MM.1S (cell line): Measurements from ENCODE around the gene ZFAND2A.

Experiments
- DNase-seq: peaks from one replicate; pipeline ENCODE4 v3.0.0-alpha.2; 2015
- H2AFZ ChIP-seq: fragments of 300-600 bp; sonication (generic); 2 replicates; pipeline ENCODE4 v1.6.0; 2016; ENCODE audit warnings: antibody characterized with exemption, low read length
- H3F3A ChIP-seq: fragments of 300-600 bp; sonication (generic); 2 replicates; pipeline ENCODE4 v1.6.1; 2016; ENCODE audit warnings: mild to moderate bottlenecking, antibody characterized with exemption, low read length, moderate library complexity, mixed read lengths; ENCODE audit not compliant: insufficient read depth
- H3K27ac ChIP-seq: fragments of 300-600 bp; sonication (generic); 2 replicates; pipeline ENCODE4 v1.5.1; 2016; ENCODE audit warnings: mild to moderate bottlenecking, low read length
- H3K27me3 ChIP-seq: fragments of 300-600 bp; sonication (generic); replicated peaks from 2 replicates; pipeline ENCODE4 v1.6.0; 2016; ENCODE audit warnings: low read length; ENCODE audit not compliant: insufficient read depth
- H3K36me3 ChIP-seq: fragments of 300-600 bp; sonication (generic); replicated peaks from 2 replicates; pipeline ENCODE4 v1.6.1; 2016; ENCODE audit warnings: mild to moderate bottlenecking, low read length, mixed read lengths; ENCODE audit not compliant: insufficient read depth
- H3K4me1 ChIP-seq: fragments of 300-600 bp; sonication (generic); 2 replicates; pipeline ENCODE4 v1.6.1; 2016; ENCODE audit warnings: low read length, mixed read lengths
- H3K4me2 ChIP-seq: fragments of 300-600 bp; sonication (generic); 2 replicates; pipeline ENCODE4 v1.6.0; 2016; ENCODE audit warnings: low read depth, low read length
- H3K4me3 ChIP-seq: fragments of 300-600 bp; sonication (generic); 2 replicates; pipeline ENCODE4 v1.5.1; 2016; ENCODE audit warnings: low read length, mixed read lengths
- H3K79me2 ChIP-seq: fragments of 300-600 bp; sonication (generic); 2 replicates; pipeline ENCODE4 v1.6.1; 2016; ENCODE audit warnings: mixed run types, low read length, mixed read lengths
- H3K9ac ChIP-seq: fragments of 300-600 bp; sonication (generic); 2 replicates; pipeline ENCODE4 v1.6.1; 2016; ENCODE audit warnings: low read length, mixed read lengths
- H3K9me2 ChIP-seq: fragments of 300-600 bp; sonication (generic); replicated peaks from 2 replicates; pipeline ENCODE4 v1.6.1; 2016; ENCODE audit warnings: mild to moderate bottlenecking, low read length, mixed read lengths; ENCODE audit not compliant: insufficient read depth
- H3K9me3 ChIP-seq: fragments of 300-600 bp; sonication (generic); replicated peaks from 2 replicates; pipeline ENCODE4 v1.6.1; 2016; ENCODE audit warnings: mild to moderate bottlenecking, low read length, mixed read lengths; ENCODE audit not compliant: insufficient read depth
- H4K20me1 ChIP-seq: fragments of 300-600 bp; sonication (generic); 2 replicates; pipeline ENCODE4 v1.6.1; 2016; ENCODE audit warnings: mild to moderate bottlenecking, low read length, moderate library complexity, mixed read lengths; ENCODE audit not compliant: insufficient read depth
- CTCF ChIP-seq: fragments of 300-600 bp; sonication (generic); IDR thresholded peaks from 2 replicates; pipeline ENCODE4 v1.5.1; 2016; ENCODE audit warnings: antibody characterized with exemption, low read length, mixed read lengths
- EZH2 ChIP-seq: fragments of 300-600 bp; sonication (generic); optimal IDR thresholded peaks from 2 replicates; pipeline ENCODE3; 2017; ENCODE audit warnings: low read depth, mild to moderate bottlenecking, antibody characterized with exemption, low read length, mixed read lengths
- EZH2phosphoT487 ChIP-seq: fragments of 300-600 bp; sonication (generic); IDR thresholded peaks from 2 replicates; pipeline ENCODE4 v1.6.1; 2018; ENCODE audit warnings: antibody characterized with exemption, low read length

The ZFAND2A gene

DNA sequence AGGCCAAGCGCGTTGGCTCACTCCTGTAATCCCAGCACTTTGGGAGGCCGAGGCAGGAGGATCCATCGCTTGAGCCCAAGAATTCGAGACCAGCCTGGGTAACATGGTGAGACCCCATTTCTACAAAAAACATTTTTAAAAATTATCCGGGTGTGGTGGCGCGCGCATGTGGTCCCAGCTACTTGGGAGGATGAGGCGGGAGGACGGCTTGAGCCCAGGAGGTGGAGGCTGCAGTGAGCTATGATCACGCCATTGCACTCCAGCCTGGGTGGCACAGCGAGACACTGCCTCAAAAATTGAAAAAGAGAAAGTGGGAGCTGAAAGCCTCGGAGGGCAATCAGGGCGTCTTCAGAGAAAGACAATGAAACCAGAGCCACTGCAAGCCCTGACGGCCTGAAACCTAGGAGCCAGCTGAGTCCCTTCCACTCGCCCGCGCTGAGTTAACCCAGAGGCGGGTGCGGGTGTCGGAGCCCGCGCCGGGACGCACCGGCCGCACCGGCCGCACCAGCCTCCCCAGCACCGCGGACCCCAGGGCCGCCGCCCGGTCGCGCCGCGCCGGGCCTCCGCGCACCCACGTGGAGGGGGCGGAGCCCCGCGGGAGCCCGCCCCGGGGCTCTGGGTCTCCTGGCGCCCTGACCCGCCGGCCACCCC, 22.4 kb downstream of the ZFAND2A start:
- peak overlapping the region; percentile 75 for H3K9ac ChIP-seq
- no peak for DNase-seq

DNA sequence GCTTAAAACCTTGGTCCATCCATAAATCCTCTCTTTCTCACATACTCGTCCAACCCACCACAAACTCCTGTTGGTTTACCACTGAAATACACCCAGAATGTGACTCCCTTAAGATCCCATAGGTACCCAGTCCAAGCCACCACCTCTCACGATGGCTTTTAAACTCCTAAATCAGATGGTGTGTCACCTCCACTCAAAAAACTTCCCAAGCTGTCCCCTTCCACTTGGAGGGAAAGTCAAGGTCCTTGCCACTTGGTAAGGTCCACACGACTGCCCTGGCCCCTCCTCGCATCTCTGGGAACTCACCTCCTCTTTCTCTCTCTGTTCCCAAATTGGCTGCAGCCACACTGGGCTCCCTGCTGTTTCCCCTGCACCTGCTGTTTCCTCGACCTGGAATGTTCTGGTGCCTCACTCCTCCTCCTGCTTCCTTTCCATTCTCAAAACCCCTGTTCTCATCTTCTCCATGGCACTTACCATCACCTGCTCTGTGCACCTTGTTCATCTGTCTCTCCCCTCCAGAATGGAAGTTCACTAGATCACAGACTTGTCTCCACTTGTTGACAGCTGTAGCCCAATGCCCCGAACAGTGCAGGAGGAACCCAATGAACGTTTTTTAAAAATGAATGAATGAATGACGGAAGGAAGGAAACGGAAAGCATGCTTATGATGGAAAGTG, 23.0 kb downstream of the ZFAND2A start:
- peak overlapping the region; percentile 71 for H3K9ac ChIP-seq
- H3K4me3 ChIP-seq, result peak overlapping the region; percentile 90
- peak overlapping the region; percentile 75 for H2AFZ ChIP-seq
- no peak for TF ChIP-seq EZH2
- TF ChIP-seq EZH2phosphoT487, result no peak
- TF ChIP-seq CTCF, result no peak
- H3F3A ChIP-seq, result peaks cover 8% of the 10 kb centered on the region
- peaks cover 9% of the 10 kb centered on the region for H3K79me2 ChIP-seq
- H3K4me1 ChIP-seq, result peaks cover 8% of the 10 kb centered on the region; the same call in 1 of the 2 replicates
- H3K36me3 ChIP-seq, result no peaks in the 10 kb centered on the region
- H3K9me2 ChIP-seq, result no peaks in the 10 kb centered on the region
- no peak for DNase-seq
- H3K9me3 ChIP-seq, result no peaks in the 10 kb centered on the region
- H3K27me3 ChIP-seq, result no peaks in the 10 kb centered on the region
- H3K27ac ChIP-seq, result peak overlapping the region; percentile 47; the same call in 1 of the 2 replicates
- H3K4me2 ChIP-seq, result peak overlapping the region; percentile 94
- H4K20me1 ChIP-seq, result no peaks in the 10 kb centered on the region

More for the DNA sequence above, 22.4 kb downstream of the ZFAND2A start:
- no peaks in the 10 kb centered on the region for H3K27me3 ChIP-seq
- peak overlapping the region; percentile 47; the same call in 1 of the 2 replicates for H3K27ac ChIP-seq
- peak overlapping the region; percentile 90 for H3K4me3 ChIP-seq
- H3F3A ChIP-seq, result peaks cover 8% of the 10 kb centered on the region
- no peaks in the 10 kb centered on the region for H3K9me3 ChIP-seq
- peak overlapping the region; percentile 94 for H3K4me2 ChIP-seq
- no peaks in the 10 kb centered on the region for H3K9me2 ChIP-seq
- H4K20me1 ChIP-seq, result no peaks in the 10 kb centered on the region
- peak overlapping the region; percentile 75 for H2AFZ ChIP-seq
- H3K79me2 ChIP-seq, result peaks cover 9% of the 10 kb centered on the region
- no peaks in the 10 kb centered on the region for H3K36me3 ChIP-seq
- TF ChIP-seq EZH2phosphoT487 (no peak), CTCF (no peak), EZH2 (no peak)
- H3K4me1 ChIP-seq, result peaks cover 8% of the 10 kb centered on the region; the same call in 1 of the 2 replicates

GRCh38 chr7:1134951-1135350, 25.0 kb downstream of the ZFAND2A start:
- H4K20me1 ChIP-seq, result no peaks in the 10 kb centered on the region
- peaks cover 8% of the 10 kb centered on the region; the same call in 1 of the 2 replicates for H3K4me1 ChIP-seq
- no peak for TF ChIP-seq CTCF
- no peak overlapping the region for H3K27ac ChIP-seq
- no peaks in the 10 kb centered on the region for H3K9me2 ChIP-seq
- H3K9ac ChIP-seq, result no peak overlapping the region
- H2AFZ ChIP-seq, result no peak overlapping the region
- no peak overlapping the region for H3K4me3 ChIP-seq
- no peak for DNase-seq
- no peaks in the 10 kb centered on the region for H3K9me3 ChIP-seq
- H3K27me3 ChIP-seq, result no peaks in the 10 kb centered on the region
- H3K4me2 ChIP-seq, result no peak overlapping the region
- H3F3A ChIP-seq, result peaks cover 8% of the 10 kb centered on the region
- peaks cover 9% of the 10 kb centered on the region for H3K79me2 ChIP-seq
- H3K36me3 ChIP-seq, result no peaks in the 10 kb centered on the region
